Left lung (tissue), 10 donors: ENCODE results near the gene ADAMTS12. TPM values are rescaled to one million over a fixed set of nuclear protein-coding genes. Genes with fewer than 3 reads are reported as not detected.
"Not testable (repeated sequence)": the region's sequence is repeated elsewhere in the genome, so short reads cannot be mapped to it uniquely, and the experiment has no call there.

Source experiments
- ATAC-seq: fragments of 200-7000 bp; cut with Tn5 transposase; one replicate; pipeline ENCODE4 v1.9.1; 2020; ENCODE audit warnings: moderate library complexity
- DNase-seq, 4 donors: peaks; one replicate each; pipeline ENCODE4 v3.0.0-alpha.2; 2013 to 2020
- H3K27ac ChIP-seq, 2 donors: fragments of 200-600 bp; sonication (generic) in 1 of 2; one replicate each; pipeline versions ENCODE4 v1.5.0 to v1.8.0; 2020 to 2021
- H3K27me3 ChIP-seq, 2 donors: fragments of 200-600 bp; sonication (generic) in 1 of 2; one replicate each; pipeline versions ENCODE4 v1.5.0 to v1.8.0; 2020 to 2021
- H3K36me3 ChIP-seq, 2 donors: fragments of 200-600 bp; sonication (generic) in 1 of 2; one replicate each; pipeline versions ENCODE4 v1.5.0 to v1.8.0; 2020 to 2021
- H3K4me1 ChIP-seq, 2 donors: fragments of 200-600 bp; one replicate each; pipeline ENCODE4 v1.8.0; 2021
- H3K4me3 ChIP-seq, 2 donors: fragments of 200-600 bp; sonication (generic) in 1 of 2; one replicate each; pipeline versions ENCODE4 v1.5.0 to v1.8.0; 2020 to 2021; ENCODE audit warnings: mild to moderate bottlenecking in 1 of 2
- H3K9me3 ChIP-seq, 2 donors: fragments of 200-600 bp; sonication (generic) in 1 of 2; one replicate each; pipeline versions ENCODE4 v1.5.0 to v1.8.0; 2020 to 2021
- CTCF ChIP-seq, 2 donors: fragments of 200-600 bp; sonication (generic) in 1 of 2; IDR thresholded peaks; one replicate each; pipeline versions ENCODE4 v1.5.0 to v1.8.0; 2021; ENCODE audit warnings: antibody characterized with exemption in 2 of 2
- intact Hi-C, 2 donors: fragments of 100-400 bp; cut with DNase I; formaldehyde crosslinking; loops; one replicate each; pipeline versions ENCODE4 v1.11.2 to v1.14.2; 2022
- polyA plus RNA-seq, 6 donors: library from polyadenylated mRNA; unstranded; fragments of 120-200 nt; gene quantifications; one replicate each; pipeline ENCODE4 v1.2.1, GENCODE V29; 2013; ENCODE audit not compliant: insufficient read length in 6 of 6
- total RNA-seq, 2 donors: library from RNA; stranded (reverse); fragmentation: NEBNext Ultra II Directional; extraction: Animal tissue kit (Norgen Biotek cat#: 25700); gene quantifications; one replicate each; pipeline ENCODE4 v1.2.1, GENCODE V29; 2021
- donor health status: DM: no; HTN: yes; CAD: no.
- donor health status: DM: no; HTN: no; CAD: no.

ADAMTS12 gene
- total and polyA plus RNA-seq, 8 donors: 11.6 to 59.1 (median 52.1) TPM

DNA sequence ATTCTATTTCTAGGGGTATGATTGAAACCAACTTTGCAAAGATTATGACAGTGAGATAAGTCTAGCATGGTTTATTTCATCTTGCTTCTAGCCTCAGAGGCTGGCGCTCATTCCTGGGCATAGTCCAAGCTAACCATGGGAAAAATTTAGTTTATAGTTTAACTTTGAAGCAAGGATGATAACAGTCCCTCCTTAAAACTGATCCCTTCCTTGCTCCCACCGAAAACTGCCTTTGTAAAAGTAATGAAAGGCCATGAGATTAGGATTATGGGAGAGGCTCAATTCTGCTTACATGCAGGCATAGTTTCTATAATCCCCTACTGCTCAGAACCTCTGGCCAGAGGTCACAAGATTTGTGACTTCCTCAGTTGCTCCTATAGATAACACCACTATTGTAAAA is 375.4 kb downstream of the ADAMTS12 start:
- H3K4me1 ChIP-seq: no peaks in the 10 kb centered on the region
- ATAC-seq: no peak
- no peak overlapping the region for H3K4me3 ChIP-seq
- no peaks in the 10 kb centered on the region for H3K27me3 ChIP-seq
- intact Hi-C loops: no loop called here
- DNase-seq: no peak
- no peaks in the 10 kb centered on the region for H3K36me3 ChIP-seq
- H3K9me3 ChIP-seq: peaks cover 0 to 12% of the 10 kb centered on the region in 2 donors
- no peak for TF ChIP-seq CTCF (IDR thresholded peaks at IDR 0.05)
- no peak overlapping the region for H3K27ac ChIP-seq

GRCh38 chr5:33515366-33515765 is 376.4 kb downstream of the ADAMTS12 start:
- H3K9me3 ChIP-seq: peaks cover 0 to 12% of the 10 kb centered on the region in 2 donors
- ATAC-seq, H3K27me3 ChIP-seq, intact Hi-C loops, H3K4me3 ChIP-seq, H3K27ac ChIP-seq, H3K36me3 ChIP-seq, H3K4me1 ChIP-seq: not testable (repeated sequence)
- DNase-seq: peak in 1 of 4 donors; percentile 60

GRCh38 chr5:33513462-33514185 is 378.2 kb downstream of the ADAMTS12 start:
- intact Hi-C loops: no loop called here
- Histone ChIP-seq H3K4me3 (no peak overlapping the region), H3K36me3 (no peaks in the 10 kb centered on the region), H3K27me3 (no peaks in the 10 kb centered on the region), H3K27ac (no peak overlapping the region), H3K4me1 (no peaks in the 10 kb centered on the region), H3K9me3 (no peaks in the 10 kb centered on the region)
- ATAC-seq: no peak
- no peak for DNase-seq
- TF ChIP-seq CTCF (IDR thresholded peaks at IDR 0.05): no peak

DNA sequence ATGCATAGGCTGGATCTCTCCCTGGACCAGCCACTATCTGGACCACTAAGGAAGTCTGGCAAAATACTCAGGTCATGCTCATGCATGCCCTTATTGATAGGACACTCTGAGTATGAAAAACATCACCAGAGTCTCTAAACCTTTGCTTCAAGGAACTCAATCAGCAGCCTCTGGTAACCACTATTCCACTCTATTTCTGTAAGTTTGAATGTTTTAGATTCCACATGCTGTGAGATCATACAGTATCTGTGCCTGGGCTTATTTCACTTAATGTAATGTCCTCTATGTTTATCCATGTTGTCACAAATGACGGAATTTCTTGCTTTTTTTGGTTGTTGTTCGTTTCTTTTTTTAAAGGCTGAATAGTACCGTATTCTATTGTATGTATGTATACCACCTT is 382.8 kb downstream of the ADAMTS12 start:
- no peak for TF ChIP-seq CTCF (IDR thresholded peaks at IDR 0.05)
- Histone ChIP-seq H3K4me3 (no peak overlapping the region), H3K27me3 (no peaks in the 10 kb centered on the region), H3K27ac (no peak overlapping the region), H3K9me3 (no peaks in the 10 kb centered on the region), H3K36me3 (no peaks in the 10 kb centered on the region), H3K4me1 (no peaks in the 10 kb centered on the region)
- ATAC-seq (no peak), DNase-seq (no peak)
- intact Hi-C loops: no loop called here

DNA sequence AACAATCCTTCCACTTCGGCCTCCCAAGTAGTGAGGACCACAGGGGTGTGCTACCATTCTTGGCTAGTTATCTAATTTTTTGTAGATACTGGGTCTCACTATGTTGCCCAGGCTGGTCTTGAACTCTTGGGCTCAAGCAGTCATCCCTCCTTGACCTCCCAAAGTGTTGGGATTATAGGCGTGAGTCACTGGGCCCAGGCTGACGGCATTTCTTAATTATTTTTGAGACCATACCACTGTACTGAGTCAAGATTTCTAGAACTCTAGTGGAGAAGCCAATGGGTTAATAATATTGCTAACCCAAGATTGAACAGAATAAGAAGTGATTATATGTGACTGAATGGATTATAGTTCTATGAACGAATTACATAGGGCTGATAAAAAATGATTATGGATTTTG is 384.4 kb downstream of the ADAMTS12 start:
- TF ChIP-seq CTCF (IDR thresholded peaks at IDR 0.05): no peak
- intact Hi-C loops: no loop called here
- no peak overlapping the region for H3K27ac ChIP-seq
- no peak for DNase-seq
- H3K36me3 ChIP-seq: no peaks in the 10 kb centered on the region
- no peaks in the 10 kb centered on the region for H3K4me1 ChIP-seq
- no peak overlapping the region for H3K4me3 ChIP-seq
- H3K9me3 ChIP-seq: no peaks in the 10 kb centered on the region
- H3K27me3 ChIP-seq: no peaks in the 10 kb centered on the region
- no peak for ATAC-seq

- DNase-seq (no peak), ATAC-seq (no peak)
- Histone ChIP-seq H3K4me3 (no peak overlapping the region), H3K4me1 (no peaks in the 10 kb centered on the region), H3K9me3 (no peaks in the 10 kb centered on the region), H3K27me3 (no peaks in the 10 kb centered on the region), H3K36me3 (no peaks in the 10 kb centered on the region), H3K27ac (no peak overlapping the region)
- TF ChIP-seq CTCF (IDR thresholded peaks at IDR 0.05): no peak
- intact Hi-C loops: no loop called here
These were observed 387.2 kb downstream of the ADAMTS12 start for GRCh38 chr5:33504570-33504969.
